ENCODE results near the gene BTBD18. TPM values are rescaled to one million over a fixed set of nuclear protein-coding genes. Genes with fewer than 3 reads are reported as not detected.
A peak's percentile ranks its signal among the peaks of the same experiment; 100 is the strongest.

The BTBD18 gene
- total RNA-seq, 2 donors from 2014 or later: not detected

DNA sequence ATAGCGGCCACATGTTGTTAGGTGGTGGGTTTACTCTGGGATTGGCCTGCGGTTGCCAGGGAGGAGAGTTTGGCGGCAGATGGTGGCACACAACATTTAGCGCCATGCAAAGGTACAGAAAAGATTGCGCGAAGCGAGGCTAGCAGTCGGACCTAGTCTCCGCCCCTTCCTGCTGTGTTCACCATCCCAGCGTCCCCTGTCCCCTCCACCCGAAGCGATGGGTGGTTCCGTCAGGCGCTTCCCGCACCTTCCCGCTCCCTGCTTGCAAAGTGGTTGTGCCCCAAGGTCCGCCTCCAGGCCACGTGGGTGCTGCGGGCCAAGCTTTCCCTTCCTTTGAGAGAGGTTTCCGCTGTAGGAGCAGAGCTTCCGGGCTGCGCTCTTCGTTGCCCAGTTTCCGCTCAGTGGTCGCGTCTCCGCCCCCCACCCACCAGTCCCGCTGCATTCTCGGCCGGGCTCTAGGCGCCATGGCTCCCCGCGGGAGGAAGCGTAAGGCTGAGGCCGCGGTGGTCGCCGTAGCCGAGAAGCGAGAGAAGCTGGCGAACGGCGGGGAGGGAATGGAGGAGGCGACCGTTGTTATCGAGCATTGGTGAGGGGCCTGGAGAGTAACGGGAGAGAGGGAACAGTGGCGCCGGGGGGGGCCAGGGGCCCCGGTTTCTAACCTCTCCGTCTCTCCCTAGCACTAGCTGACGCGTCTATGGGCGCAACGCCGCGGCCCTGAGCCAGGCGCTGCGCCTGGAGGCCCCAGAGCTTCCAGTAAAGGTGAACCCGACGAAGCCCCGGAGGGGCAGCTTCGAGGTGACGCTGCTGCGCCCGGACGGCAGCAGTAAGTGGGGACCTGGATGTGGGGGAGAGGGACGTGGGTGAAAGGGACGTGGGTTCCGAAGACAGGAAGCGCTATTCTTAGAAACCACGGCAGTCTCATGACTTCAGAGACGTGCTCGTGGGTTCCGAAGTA, 10.2 kb downstream of the BTBD18 start, which contains the start of gene SELENOH:
TSS of gene SELENOH (plus strand) at position 360 of the 955 bp plus-strand sequence. CDS start at position 465, 105 bp downstream.
- Histone ChIP-seq H3K4me1 (peaks cover 0 to 25% of the 10 kb centered on the region in 2 donors), H3K36me3 (peaks cover 48% of the 10 kb centered on the region), H3K4me3 (peak within 1 kb of the TSS; percentile 76 to 92), H3K27me3 (no peaks in the 10 kb centered on the region), H3K9me3 (no peaks in the 10 kb centered on the region), H3K27ac (peak within 1 kb of the TSS; percentile 94 to 96)
- TF ChIP-seq, protein P1, sequence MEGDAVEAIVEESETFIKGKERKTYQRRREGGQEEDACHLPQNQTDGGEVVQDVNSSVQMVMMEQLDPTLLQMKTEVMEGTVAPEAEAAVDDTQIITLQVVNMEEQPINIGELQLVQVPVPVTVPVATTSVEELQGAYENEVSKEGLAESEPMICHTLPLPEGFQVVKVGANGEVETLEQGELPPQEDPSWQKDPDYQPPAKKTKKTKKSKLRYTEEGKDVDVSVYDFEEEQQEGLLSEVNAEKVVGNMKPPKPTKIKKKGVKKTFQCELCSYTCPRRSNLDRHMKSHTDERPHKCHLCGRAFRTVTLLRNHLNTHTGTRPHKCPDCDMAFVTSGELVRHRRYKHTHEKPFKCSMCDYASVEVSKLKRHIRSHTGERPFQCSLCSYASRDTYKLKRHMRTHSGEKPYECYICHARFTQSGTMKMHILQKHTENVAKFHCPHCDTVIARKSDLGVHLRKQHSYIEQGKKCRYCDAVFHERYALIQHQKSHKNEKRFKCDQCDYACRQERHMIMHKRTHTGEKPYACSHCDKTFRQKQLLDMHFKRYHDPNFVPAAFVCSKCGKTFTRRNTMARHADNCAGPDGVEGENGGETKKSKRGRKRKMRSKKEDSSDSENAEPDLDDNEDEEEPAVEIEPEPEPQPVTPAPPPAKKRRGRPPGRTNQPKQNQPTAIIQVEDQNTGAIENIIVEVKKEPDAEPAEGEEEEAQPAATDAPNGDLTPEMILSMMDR (IDR thresholded peaks at IDR 0.05): no peak
- peak; percentile 98 for DNase-seq (ENCODE audit: low spot score)

DNA sequence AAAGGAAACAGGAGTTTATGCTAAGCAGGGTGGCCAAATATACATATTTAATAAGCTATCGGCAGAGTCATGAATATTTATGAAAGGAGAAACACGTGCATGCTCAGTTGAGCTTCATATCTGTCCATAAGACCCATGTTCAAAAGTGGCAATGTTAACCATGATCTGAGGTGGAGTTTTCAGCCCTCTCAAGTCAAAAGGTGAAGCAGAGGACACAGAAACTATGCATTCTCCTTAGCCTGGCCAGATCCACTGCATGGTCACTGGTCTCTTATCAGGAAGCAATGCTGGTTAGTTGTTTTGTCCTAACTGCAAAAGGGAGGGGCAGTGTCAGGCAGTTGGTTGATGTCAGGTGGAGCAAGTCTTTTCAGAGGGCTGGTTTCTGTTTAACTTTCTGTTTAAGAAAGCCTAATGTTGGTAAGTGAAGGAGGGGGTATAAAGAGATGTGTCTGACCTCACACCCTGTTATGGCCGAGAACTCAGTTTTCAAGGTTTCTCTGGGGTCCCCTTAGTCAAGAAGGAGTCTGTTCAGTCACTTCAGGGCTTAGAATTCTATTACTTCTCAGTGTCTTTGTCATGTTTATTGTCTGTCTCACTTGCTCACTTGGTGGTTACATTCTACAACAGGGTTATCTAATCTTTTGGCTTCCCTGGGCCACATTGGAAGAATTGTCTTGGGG, 15.9 kb downstream of the BTBD18 start:
- H3K4me1 ChIP-seq: peaks cover 0 to 13% of the 10 kb centered on the region in 2 donors
- TF ChIP-seq, protein P1 (IDR thresholded peaks at IDR 0.05): no peak
- H3K9me3 ChIP-seq: no peaks in the 10 kb centered on the region
- no peak overlapping the region for H3K4me3 ChIP-seq
- DNase-seq (ENCODE audit: low spot score): no peak
- no peaks in the 10 kb centered on the region for H3K27me3 ChIP-seq
- peak overlapping the region; percentile 29 to 39 for H3K27ac ChIP-seq
- peaks cover 21% of the 10 kb centered on the region for H3K36me3 ChIP-seq

DNA sequence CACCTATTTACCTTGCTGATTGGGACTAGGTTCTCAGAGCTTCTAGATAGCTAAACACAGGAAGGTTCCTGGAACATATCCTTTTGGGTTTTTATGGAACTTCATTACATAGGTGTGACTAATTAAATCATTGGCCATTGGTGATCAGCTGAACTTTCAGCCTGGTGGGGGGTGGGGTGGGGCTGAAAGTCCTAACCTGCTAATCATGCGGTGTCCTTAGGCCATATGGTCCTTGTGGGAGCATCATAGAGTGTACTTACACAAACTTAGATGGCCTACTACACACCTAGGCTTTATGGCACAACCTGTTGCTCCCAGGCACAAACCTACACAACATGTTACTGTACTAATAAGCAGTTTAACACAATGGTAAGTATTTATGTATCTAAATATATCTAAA, 19.0 kb downstream of the BTBD18 start:
- TF ChIP-seq, protein P1 (IDR thresholded peaks at IDR 0.05): no peak

DNA sequence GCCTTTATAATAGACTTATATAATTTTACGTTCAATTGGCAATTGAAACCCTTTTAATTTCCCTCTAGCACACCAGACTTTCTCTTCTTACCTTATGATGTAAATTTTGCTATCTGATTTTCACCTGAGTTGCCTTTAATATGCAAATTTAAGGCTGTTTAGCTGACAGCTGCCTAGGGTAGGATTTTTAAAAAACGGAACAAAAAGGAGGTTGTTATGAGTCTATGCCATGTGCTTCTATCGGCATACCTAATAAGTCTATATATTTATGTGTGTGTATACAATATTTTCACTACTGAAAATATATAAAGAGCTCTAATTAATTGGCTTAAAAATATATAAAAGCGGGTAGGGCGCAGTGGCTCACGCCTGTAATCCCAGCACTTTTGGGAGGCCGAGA, 22.1 kb downstream of the BTBD18 start:
- no peak overlapping the region for H3K4me3 ChIP-seq
- H3K27me3 ChIP-seq: no peaks in the 10 kb centered on the region
- no peaks in the 10 kb centered on the region for H3K36me3 ChIP-seq
- no peaks in the 10 kb centered on the region for H3K9me3 ChIP-seq
- no peaks in the 10 kb centered on the region for H3K4me1 ChIP-seq
- no peak for DNase-seq (ENCODE audit: low spot score)
- no peak overlapping the region for H3K27ac ChIP-seq
- TF ChIP-seq, protein P1 (IDR thresholded peaks at IDR 0.05): no peak

More for the DNA sequence above, 19.0 kb downstream of the BTBD18 start:
- Histone ChIP-seq H3K4me1 (peaks cover 0 to 7% of the 10 kb centered on the region in 2 donors), H3K36me3 (peaks cover 3% of the 10 kb centered on the region), H3K4me3 (no peak overlapping the region), H3K27ac (no peak overlapping the region), H3K9me3 (no peaks in the 10 kb centered on the region), H3K27me3 (no peaks in the 10 kb centered on the region)
- DNase-seq (ENCODE audit: low spot score): no peak

DNA sequence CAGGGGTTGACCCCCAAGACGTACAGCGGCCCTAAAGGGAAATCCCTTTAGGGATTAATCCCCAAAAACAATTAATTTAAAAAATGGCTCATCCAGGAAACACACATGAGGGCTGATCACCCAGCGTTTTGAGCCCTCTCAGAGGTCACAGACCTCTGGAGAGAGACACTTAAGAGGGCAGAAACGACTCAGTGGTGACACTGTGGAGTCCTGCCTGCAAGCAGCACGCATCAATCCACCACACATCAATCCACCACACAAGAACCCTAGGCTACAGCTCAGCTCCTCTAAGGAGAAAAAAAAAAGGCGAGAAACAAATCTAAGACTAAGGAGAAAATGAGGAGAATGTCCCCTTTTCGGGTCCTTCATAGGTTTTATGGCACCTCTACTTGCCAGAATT, 22.8 kb downstream of the BTBD18 start:
- Histone ChIP-seq H3K27me3 (no peaks in the 10 kb centered on the region), H3K9me3 (no peaks in the 10 kb centered on the region), H3K36me3 (no peaks in the 10 kb centered on the region), H3K4me1 (no peaks in the 10 kb centered on the region), H3K27ac (no peak overlapping the region), H3K4me3 (no peak overlapping the region)
- no peak for DNase-seq (ENCODE audit: low spot score)
- TF ChIP-seq, protein P1 (IDR thresholded peaks at IDR 0.05): no peak
